Smooth muscle cell of the umbilical artery (primary cell): ENCODE results near the gene MESP2. TPM values are rescaled to one million over a fixed set of nuclear protein-coding genes. Genes with fewer than 3 reads are reported as not detected.

Source experiments
- total RNA-seq: library from RNA; depleted of rRNA; stranded (reverse); fragments of >200 nt; gene quantifications from 2 replicates; pipeline ENCODE4 v1.2.3, GENCODE V29; 2014

Gene MESP2, protein sequence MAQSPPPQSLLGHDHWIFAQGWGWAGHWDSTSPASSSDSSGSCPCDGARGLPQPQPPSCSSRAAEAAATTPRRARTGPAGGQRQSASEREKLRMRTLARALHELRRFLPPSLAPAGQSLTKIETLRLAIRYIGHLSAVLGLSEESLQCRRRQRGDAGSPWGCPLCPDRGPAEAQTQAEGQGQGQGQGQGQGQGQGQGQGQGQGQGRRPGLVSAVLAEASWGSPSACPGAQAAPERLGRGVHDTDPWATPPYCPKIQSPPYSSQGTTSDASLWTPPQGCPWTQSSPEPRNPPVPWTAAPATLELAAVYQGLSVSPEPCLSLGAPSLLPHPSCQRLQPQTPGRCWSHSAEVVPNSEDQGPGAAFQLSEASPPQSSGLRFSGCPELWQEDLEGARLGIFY
- total RNA-seq = 0.09 and 0.30 TPM in 2 replicates

GRCh38 chr15:89776274-89777072 is at the start of gene MESP2:
MESP2 (plus strand) TSS chr15:89776332; CDS start chr15:89776358, 26 bp downstream.

GRCh38 chr15:89750560-89751542 is 25.3 kb upstream of the MESP2 start, which contains the start of gene MESP1:
MESP1 (minus strand) TSS chr15:89751249; CDS start chr15:89751231, 18 bp downstream.

Other genes starting within 250 kb of the MESP2 start
- 1.2 and 4.9 TPM in 2 replicates for gene TICRR, start 200.9 kb upstream of the MESP2 start, total RNA-seq
- 10.4 and 18.7 TPM in 2 replicates for gene KIF7, start 120.9 kb upstream of the MESP2 start, total RNA-seq
- gene PLIN1, start 97.0 kb upstream of the MESP2 start, total RNA-seq = 0.18 and 0.30 TPM in 2 replicates
- gene PEX11A, start 85.6 kb upstream of the MESP2 start, total RNA-seq = 5.8 and 8.0 TPM in 2 replicates
- gene WDR93, start 85.5 kb upstream of the MESP2 start, total RNA-seq = under 0.01 TPM in 1 of 2 replicates, not detected in the other
- under 0.01 and 0.09 TPM in 2 replicates for gene MESP1, start 25.1 kb upstream of the MESP2 start, total RNA-seq
- gene ANPEP, start 38.5 kb downstream of the MESP2 start, total RNA-seq = 30.0 and 200 TPM in 2 replicates
- 86.1 and 121 TPM in 2 replicates for gene AP3S2, start 117.7 kb downstream of the MESP2 start, total RNA-seq
- 7.4 and 8.6 TPM in 2 replicates for gene ARPIN, start 136.6 kb downstream of the MESP2 start, total RNA-seq
- 7.4 and 13.7 TPM in 2 replicates for gene ZNF710, start 225.0 kb downstream of the MESP2 start, total RNA-seq